GM12878 (cell line): Measurements from ENCODE around the gene KRTAP3-2. TPM values are rescaled to one million over a fixed set of nuclear protein-coding genes. Genes with fewer than 3 reads are reported as not detected.

Experiments used
- ATAC-seq: fragments of 200-7000 bp; cut with Tn5 transposase; 3 replicates; pipeline ENCODE4 v1.9.1; 2020; ENCODE audit warnings: mild to moderate bottlenecking, moderate library complexity
- BruUV-seq: library from RNA; stranded (reverse); fragments of 400-500 nt; replicated peaks from 2 replicates; lab custom pipeline; 2021; lab: Mats Ljungman, UMichigan
- CTCF ChIA-PET: fragments of 300-600 bp; sonication (Branson Sonifier 250); formaldehyde crosslinking; extraction: SDS; loops from one replicate; lab custom pipeline; 2021; ENCODE audit warnings: inconsistent platforms; lab: Yijun Ruan, JAX
- POLR2A ChIA-PET: fragments of 350-600 bp; formaldehyde crosslinking; extraction: SDS; loops from one replicate; lab custom pipeline; 2021; ENCODE audit warnings: inconsistent platforms; lab: Charles Lee
- RAD21 ChIA-PET: fragments of 300-600 bp; sonication (Branson Sonifier 250); formaldehyde crosslinking; loops from one replicate; lab custom pipeline; 2023; ENCODE audit warnings: antibody characterized with exemption; ENCODE audit not compliant: unreplicated experiment; lab: Charles Lee
- SMC1A ChIA-PET: fragments of 300-600 bp; sonication (Branson Sonifier 250); formaldehyde crosslinking; loops from one replicate; lab custom pipeline; 2023; ENCODE audit not compliant: unreplicated experiment, uncharacterized antibody; lab: Charles Lee
- DNase-seq: peaks from one replicate; pipeline ENCODE4 v3.0.0-alpha.2; 2011; ENCODE audit warnings: low read depth, low spot score
- FAIRE-seq: peaks from 3 replicates; lab custom pipeline; 2011; peaks lifted over from hg19 to GRCh38; lab: Jason Lieb, UNC
- H2AFZ ChIP-seq: 2 replicates; pipeline ENCODE4 v1.6.0; 2011; ENCODE audit warnings: low read depth, low read length, control low read depth; ENCODE audit not compliant: control insufficient read depth
- H3K27ac ChIP-seq: 2 replicates; pipeline ENCODE4 v1.5.1; 2011; ENCODE audit warnings: control low read depth; ENCODE audit not compliant: control insufficient read depth, insufficient read depth
- H3K27me3 ChIP-seq, 2 experiments: replicated peaks in 1 of 2; 2 replicates each; pipeline versions ENCODE4 v1.6.0 to v1.6.1; 2011; ENCODE audit warnings: low read length in 1 of 2; ENCODE audit not compliant: control insufficient read depth in 2 of 2, insufficient read depth in 2 of 2
- H3K36me3 ChIP-seq, 2 experiments: 2 replicates each; pipeline ENCODE4 v1.5.1; 2011; ENCODE audit warnings: low read length in 1 of 2; ENCODE audit not compliant: control insufficient read depth in 2 of 2, insufficient read depth in 2 of 2
- H3K4me1 ChIP-seq: 2 replicates; pipeline ENCODE4 v1.6.1; 2011; ENCODE audit warnings: mild to moderate bottlenecking, low read length, moderate library complexity, mixed read lengths; ENCODE audit not compliant: control insufficient read depth, insufficient read depth
- H3K4me2 ChIP-seq: 2 replicates; pipeline ENCODE4 v1.6.0; 2011; ENCODE audit warnings: control low read depth; ENCODE audit not compliant: control insufficient read depth, insufficient read depth
- H3K4me3 ChIP-seq: fragments of 200-600 bp; sonication (generic); 2 replicates; pipeline ENCODE4 v1.5.1; 2016
- H3K79me2 ChIP-seq: 2 replicates; pipeline ENCODE4 v1.6.0; 2011; ENCODE audit warnings: low read length; ENCODE audit not compliant: control insufficient read depth, insufficient read depth
- H3K9ac ChIP-seq: 2 replicates; pipeline ENCODE4 v1.8.0; 2011; ENCODE audit warnings: low read length, control low read depth, mixed read lengths; ENCODE audit not compliant: control insufficient read depth, insufficient read depth
- H3K9me3 ChIP-seq: replicated peaks from 3 replicates; pipeline ENCODE4 v1.5.1; 2011; ENCODE audit warnings: mild to moderate bottlenecking, low read length; ENCODE audit not compliant: control insufficient read depth, insufficient read depth
- H4K20me1 ChIP-seq: 2 replicates; pipeline ENCODE4 v1.6.0; 2011; ENCODE audit not compliant: control insufficient read depth, insufficient read depth
- ASH2L ChIP-seq: fragments of 300-600, 200-600 bp; sonication (generic); IDR thresholded peaks from 2 replicates; pipeline ENCODE4 v1.6.1; 2017; ENCODE audit warnings: low read depth, mild to moderate bottlenecking, borderline replicate concordance
- CEBPB ChIP-seq, 2 experiments: fragments of 150-350 bp in 1 of 2; IDR thresholded peaks; 2 replicates each; pipeline ENCODE4 v1.6.1; 2012 to 2014; ENCODE audit warnings: low read depth in 2 of 2, low read length in 2 of 2, borderline replicate concordance in 1 of 2, inconsistent platforms in 1 of 2
- CREM ChIP-seq: IDR thresholded peaks from 2 replicates; pipeline ENCODE4 v1.6.1; 2014; ENCODE audit warnings: antibody characterized with exemption, low read depth
- EED ChIP-seq: sonication (generic); IDR thresholded peaks from 2 replicates; pipeline ENCODE4 v1.6.1; 2016; ENCODE audit warnings: antibody characterized with exemption, low read depth
- GABPA ChIP-seq: IDR thresholded peaks from 2 replicates; pipeline ENCODE4 v1.6.1; 2014; ENCODE audit warnings: antibody characterized with exemption, low read depth, mild to moderate bottlenecking, inconsistent platforms
- JUND ChIP-seq: IDR thresholded peaks from 2 replicates; pipeline ENCODE4 v1.6.1; 2012; ENCODE audit warnings: low read depth, mild to moderate bottlenecking, low read length, improper control_type of control experiment, moderate library complexity
- KAT2A ChIP-seq: conservative IDR thresholded peaks from 2 replicates; pipeline ENCODE4 v1.6.1; 2011; ENCODE audit warnings: low read depth, low read length; ENCODE audit not compliant: control insufficient read depth
- KLF5 ChIP-seq: fragments of 450-650 bp; IDR thresholded peaks from 2 replicates; pipeline ENCODE4 v1.6.1; 2014; ENCODE audit warnings: mild to moderate bottlenecking; ENCODE audit not compliant: partially characterized antibody
- LARP7 ChIP-seq: fragments of 450-650 bp; IDR thresholded peaks from 2 replicates; pipeline ENCODE4 v1.6.1; 2017; ENCODE audit warnings: mild to moderate bottlenecking
- NFYA ChIP-seq: IDR thresholded peaks from 2 replicates; pipeline ENCODE4 v1.6.1; 2011; ENCODE audit warnings: low read depth, mild to moderate bottlenecking, low read length, improper control_type of control experiment, borderline replicate concordance
- RAD21 ChIP-seq: IDR thresholded peaks from 2 replicates; pipeline ENCODE4 v1.6.1; 2011; ENCODE audit warnings: mild to moderate bottlenecking, low read depth, low read length, moderate library complexity; ENCODE audit not compliant: insufficient read depth
- SUPT20H ChIP-seq: IDR thresholded peaks from 2 replicates; pipeline ENCODE4 v1.6.1; 2011; ENCODE audit warnings: low read depth, mild to moderate bottlenecking, low read length, moderate library complexity, borderline replicate concordance; ENCODE audit not compliant: control insufficient read depth
- TCF12 ChIP-seq: IDR thresholded peaks from 2 replicates; pipeline ENCODE4 v1.6.1; 2011; ENCODE audit warnings: low read depth, mild to moderate bottlenecking, low read length
- YBX1 ChIP-seq: fragments of 450-650 bp; IDR thresholded peaks from 2 replicates; pipeline ENCODE4 v1.6.1; 2016; ENCODE audit warnings: antibody characterized with exemption
- ZSCAN29 ChIP-seq: fragments of 450-650 bp; IDR thresholded peaks from 2 replicates; pipeline ENCODE4 v1.6.1; 2017; ENCODE audit warnings: mild to moderate bottlenecking, moderate library complexity
- WGBS: methylation state at CpG from one replicate; pipeline ENCODE4 v1.1.6; 2016; ENCODE audit warnings: low lambda C conversion rate; ENCODE audit not compliant: insufficient replicate concordance, insufficient coverage; ENCODE audit errors: missing lambda C conversion rate; 5-methylcytosine and 5-hydroxymethylcytosine counted together
- in situ Hi-C: fragments of 300-500 bp; cut with MboI; formaldehyde crosslinking; loops from 9 replicates; pipeline ENCODE4 v1.14.3; 2018; ENCODE audit warnings: mixed read lengths
- intact Hi-C: fragments of 100-400 bp; cut with micrococcal nuclease; formaldehyde crosslinking; loops from one replicate; pipeline ENCODE4 v1.14.2; 2022; ENCODE audit not compliant: unreplicated experiment
- polyA plus RNA-seq, 11 experiments: library from polyadenylated mRNA; depleted of rRNA in 4 of 11; unstranded in 6 of 11; stranded (reverse) in 5 of 11; fragments of >200 nt; fragmentation: Nextera tagmentation in 4 of 11; fragmentation: Illumina TruSeq in 1 of 11; extraction: Ambion mirVana in 4 of 11; extraction: Trizol in 1 of 11; gene quantifications; 1 replicate in 1 of 11; 2 replicates in 10 of 11; pipeline versions ENCODE4 v1.2.1 to v1.2.3, GENCODE V29; 2011 to 2016; ENCODE audit warnings: inconsistent platforms in 2 of 11, missing spikeins in 2 of 11, low read depth in 1 of 11
- total RNA-seq, 4 experiments: library from RNA; depleted of rRNA in 3 of 4; stranded (reverse); fragments of >200 nt in 3 of 4; fragmentation: Illumina TruSeq in 1 of 4; extraction: Trizol in 1 of 4; gene quantifications; 2 replicates each; pipeline versions ENCODE4 v1.2.1 to v1.2.3, GENCODE V29; 2013 to 2021
- TF ChIP-seq, protein P1 (sequence below): IDR thresholded peaks from 2 replicates; pipeline ENCODE4 v1.6.1; 2011; ENCODE audit warnings: borderline replicate concordance, low read depth, mild to moderate bottlenecking, moderate library complexity, mixed read lengths, low read length; ENCODE audit not compliant: insufficient read depth; ENCODE audit errors: extremely low read length

The KRTAP3-2 gene
- total and polyA plus RNA-seq, 10 of the 15 experiments (the other 5 are each of a cell fraction or from before 2014, with no cell fraction given): not detected

DNA sequence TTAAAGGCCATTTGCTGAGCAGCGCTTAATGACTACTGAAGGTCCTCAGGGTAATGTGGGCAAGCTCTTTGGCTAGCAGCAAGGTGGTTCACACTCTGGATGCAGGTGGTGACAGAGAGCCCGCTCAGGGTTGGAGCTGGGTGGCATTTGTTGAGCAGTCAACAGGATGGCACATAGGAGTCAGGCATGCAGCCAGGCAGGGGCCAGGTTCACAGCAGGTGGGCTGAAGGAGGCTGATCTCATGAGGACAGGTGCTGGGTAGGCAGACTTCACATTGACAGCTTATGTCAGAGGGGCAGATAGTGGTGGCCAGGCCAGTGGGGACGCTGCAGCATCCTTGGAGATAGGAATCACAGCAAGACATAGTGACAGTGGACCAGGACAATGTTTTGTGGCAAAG lies 4.7 kb upstream of the KRTAP3-2 start:
- BruUV-seq: no TSS peak
- in situ Hi-C loops: no loop called here
- no peak overlapping the region for H3K4me2 ChIP-seq
- ChIA-PET SMC1A (no interaction called here), RAD21 (no interaction called here), CTCF (interaction anchor here (1.9 kb wide), 1 partner anchor 9 kb away, joined by 4 read pairs; no protein-coding TSS in a partner anchor), POLR2A (interaction anchor here (0.5 kb wide), 1 partner anchor 802 kb away, joined by 3 read pairs; no protein-coding TSS in a partner anchor)
- 25% methylated on average over 3 of the region's 3 CpGs for WGBS
- intact Hi-C loops: no loop called here
- H3K79me2 ChIP-seq: no peaks in the 10 kb centered on the region
- H3K36me3 ChIP-seq: no peaks in the 10 kb centered on the region
- no peak overlapping the region for H3K27ac ChIP-seq
- no peak for DNase-seq
- H3K4me1 ChIP-seq: no peaks in the 10 kb centered on the region
- H3K4me3 ChIP-seq: no peak overlapping the region
- FAIRE-seq: no peak
- H4K20me1 ChIP-seq: no peaks in the 10 kb centered on the region
- H3K9me3 ChIP-seq: no peaks in the 10 kb centered on the region
- peaks cover 0 to 3% of the 10 kb centered on the region in 2 experiments; a peak in 3 of 4 replicates for H3K27me3 ChIP-seq
- no peak overlapping the region for H2AFZ ChIP-seq
- TF ChIP-seq GABPA: no peak
- TF ChIP-seq TCF12: no peak
- TF ChIP-seq YBX1: no peak
- no peak for TF ChIP-seq KAT2A
- TF ChIP-seq JUND: no peak
- TF ChIP-seq ASH2L: no peak
- no peak for TF ChIP-seq SUPT20H
- TF ChIP-seq EED: no peak
- H3K9ac ChIP-seq: no peak overlapping the region
- ATAC-seq: no peak

GRCh38 chr17:41003926-41004325 lies 4.2 kb upstream of the KRTAP3-2 start:
- H3K27me3 ChIP-seq: peaks cover 0 to 3% of the 10 kb centered on the region in 2 experiments; a peak in 3 of 4 replicates
- RAD21 ChIA-PET: no interaction called here
- no peak overlapping the region for H3K4me3 ChIP-seq
- in situ Hi-C loops (no loop called here), intact Hi-C loops (no loop called here)
- ATAC-seq (no peak), DNase-seq (no peak), FAIRE-seq (no peak)
- POLR2A ChIA-PET: interaction anchor here (0.5 kb wide), 1 partner anchor 802 kb away, joined by 3 read pairs; no protein-coding TSS in a partner anchor
- H3K79me2 ChIP-seq: no peaks in the 10 kb centered on the region
- WGBS: 18% methylated on average over 4 of the region's 4 CpGs
- no peaks in the 10 kb centered on the region for H3K36me3 ChIP-seq
- no peak overlapping the region for H3K4me2 ChIP-seq
- H3K27ac ChIP-seq: no peak overlapping the region
- no peaks in the 10 kb centered on the region for H4K20me1 ChIP-seq
- H3K9ac ChIP-seq: no peak overlapping the region
- SMC1A ChIA-PET: no interaction called here
- H3K4me1 ChIP-seq: no peaks in the 10 kb centered on the region
- H2AFZ ChIP-seq: no peak overlapping the region
- CTCF ChIA-PET: interaction anchor here (1.9 kb wide), 1 partner anchor 9 kb away, joined by 4 read pairs; no protein-coding TSS in a partner anchor
- no peaks in the 10 kb centered on the region for H3K9me3 ChIP-seq
- BruUV-seq: no TSS peak
- TF ChIP-seq, protein P1, sequence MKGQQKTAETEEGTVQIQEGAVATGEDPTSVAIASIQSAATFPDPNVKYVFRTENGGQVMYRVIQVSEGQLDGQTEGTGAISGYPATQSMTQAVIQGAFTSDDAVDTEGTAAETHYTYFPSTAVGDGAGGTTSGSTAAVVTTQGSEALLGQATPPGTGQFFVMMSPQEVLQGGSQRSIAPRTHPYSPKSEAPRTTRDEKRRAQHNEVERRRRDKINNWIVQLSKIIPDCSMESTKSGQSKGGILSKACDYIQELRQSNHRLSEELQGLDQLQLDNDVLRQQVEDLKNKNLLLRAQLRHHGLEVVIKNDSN: no peak
- no peak for TF ChIP-seq LARP7
- no peak for TF ChIP-seq CREM
- no peak for TF ChIP-seq KLF5
- TF ChIP-seq NFYA: no peak
- TF ChIP-seq ZSCAN29: no peak
- no peak for TF ChIP-seq CEBPB (IDR thresholded peaks at IDR 0.05; ENCODE audit: borderline replicate concordance in 1 of 2, low read depth in 2 of 2, low read length in 2 of 2)
- no peak for TF ChIP-seq RAD21
